ENCODE measurements around the gene H19. TPM values are rescaled to one million over a fixed set of nuclear protein-coding genes. Genes with fewer than 3 reads are reported as not detected.

The H19 gene
- total RNA-seq, result 2.9 and 29.9 TPM in 2 replicates

DNA sequence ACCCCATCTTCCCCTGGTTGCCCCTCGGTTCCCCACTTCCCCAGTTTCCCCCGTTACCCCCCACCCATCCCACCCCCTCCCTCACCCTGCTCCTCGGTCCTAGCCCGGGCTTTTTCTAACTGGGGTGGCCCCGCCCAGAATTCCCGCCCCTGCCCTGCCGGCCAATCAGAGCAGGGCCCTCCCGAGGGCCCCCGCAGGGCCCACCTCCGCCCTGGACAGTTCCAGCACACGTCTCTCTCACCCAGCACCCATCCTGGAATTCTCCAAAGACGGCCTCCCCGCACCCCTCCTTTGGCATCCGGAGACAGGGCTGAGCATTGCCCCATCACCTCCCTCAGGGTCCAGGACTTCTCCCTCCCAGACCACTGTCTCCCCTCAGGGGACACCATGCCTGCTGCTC lies at the start of gene H19:
H19 (minus strand) TSS at position 88 of the 400 bp plus-strand sequence.

DNA sequence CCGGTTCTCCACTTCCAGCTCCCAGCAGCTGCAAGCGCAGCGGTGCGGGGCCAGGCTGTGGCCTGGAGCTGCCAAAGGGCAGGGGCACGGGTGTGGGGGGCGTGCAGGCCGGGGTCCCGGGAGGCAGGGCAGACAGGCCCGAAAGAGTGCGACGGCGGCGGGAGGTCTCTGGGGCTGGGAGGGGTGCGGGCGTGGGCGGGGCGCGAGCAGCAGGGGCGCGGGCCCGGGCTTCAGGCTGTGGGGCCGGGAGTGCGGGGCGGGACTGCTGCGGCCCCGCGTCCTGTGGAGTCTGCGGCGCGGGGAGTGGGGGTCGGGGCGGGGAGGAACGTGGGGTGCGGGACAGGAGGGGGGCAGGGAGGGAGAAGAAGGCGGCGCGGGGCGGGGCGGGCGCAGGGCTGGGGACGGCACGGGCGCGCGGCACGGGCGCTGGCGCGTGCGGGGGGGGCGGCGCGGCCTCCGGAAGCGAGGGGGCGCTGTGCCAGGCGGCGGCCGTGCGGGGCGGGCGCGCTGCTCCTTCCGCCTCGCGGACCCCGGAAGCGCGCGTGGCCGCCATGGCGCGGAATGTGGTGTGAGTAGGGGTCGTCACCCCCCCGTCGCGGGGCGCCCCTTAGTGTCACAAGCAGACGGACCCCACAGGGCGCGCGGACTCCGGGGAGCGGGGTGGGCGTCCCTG lies 50.7 kb downstream of the H19 start, which contains the start of gene MRPL23:
MRPL23 (plus strand) TSS at position 521 of the 673 bp plus-strand sequence; CDS start at position 552, 31 bp downstream.

Other genes starting within 250 kb of the H19 start
- gene IFITM10, start 247.2 kb downstream of the H19 start, total RNA-seq, result 0.58 and 0.83 TPM in 2 replicates
- 228 and 489 TPM in 2 replicates for gene CTSD, start 233.9 kb downstream of the H19 start, total RNA-seq
- gene SYT8, start 162.9 kb downstream of the H19 start, total RNA-seq, result not detected in 2 replicates
- gene TNNI2, start 158.9 kb downstream of the H19 start, total RNA-seq, result not detected in 2 replicates
- gene LSP1, start 144.8 kb downstream of the H19 start, total RNA-seq, result 3.2 and 19.0 TPM in 2 replicates
- not detected in 2 replicates for gene PRR33, start 105.9 kb downstream of the H19 start, total RNA-seq
- gene TNNT3, start 78.1 kb downstream of the H19 start, total RNA-seq, result 0.50 TPM in 1 of 2 replicates, not detected in the other
- 97.1 and 238 TPM in 2 replicates for gene MRPL23, start 50.5 kb downstream of the H19 start, total RNA-seq
- gene IGF2, start 141.5 kb upstream of the H19 start, total RNA-seq, result under 0.01 and 2.6 TPM in 2 replicates
- gene INS, start 163.4 kb upstream of the H19 start, total RNA-seq, result not detected in 2 replicates
- gene TH, start 174.0 kb upstream of the H19 start, total RNA-seq, result under 0.01 TPM in 1 of 2 replicates, not detected in the other